ENCODE data around the gene GAA.

GAA gene

GRCh38 chr17:80092959-80093358, 8.4 kb upstream of the GAA start:
- no peak for TF ChIP-seq GATA2 (IDR thresholded peaks at IDR 0.05; ENCODE audit: low read depth, low read length)
- no peak for TF ChIP-seq GATA3 (IDR thresholded peaks at IDR 0.05; ENCODE audit: low read depth, low read length)

- TF ChIP-seq GATA2 (IDR thresholded peaks at IDR 0.05; ENCODE audit: low read depth, low read length) (no peak), GATA3 (IDR thresholded peaks at IDR 0.05; ENCODE audit: low read depth, low read length) (no peak)
Measured at GRCh38 chr17:80095038-80095843, 6.1 kb upstream of the GAA start.

DNA sequence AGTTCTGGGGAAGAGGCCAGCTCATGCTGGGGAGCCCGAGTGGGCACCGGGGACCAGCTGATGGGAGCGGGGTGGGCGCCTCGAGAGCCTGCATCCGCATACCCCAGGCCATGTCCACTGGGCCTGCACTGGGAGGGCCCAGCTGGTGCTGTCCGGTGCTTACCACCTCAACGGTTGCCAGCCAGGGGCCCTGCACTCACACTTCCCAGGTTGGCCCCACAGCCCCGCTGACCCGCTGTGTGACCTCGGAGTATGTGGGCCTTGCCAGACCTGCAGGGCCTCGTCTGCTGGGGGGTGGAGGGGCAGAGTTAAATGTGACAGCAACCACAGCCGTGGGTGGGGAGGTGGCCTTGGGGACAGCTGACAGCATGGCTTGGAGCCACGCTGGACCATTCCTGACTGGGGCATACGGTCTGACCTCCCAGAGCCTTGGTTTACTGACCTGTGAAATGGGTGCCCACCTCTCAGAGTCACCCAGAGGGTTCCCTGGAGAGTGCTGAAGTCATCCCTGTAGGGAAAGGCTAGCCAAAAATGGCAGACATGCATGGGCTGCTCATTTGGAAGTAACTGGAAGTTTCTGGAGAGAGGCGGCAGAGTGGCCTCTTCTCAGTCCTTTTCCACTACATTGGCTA, 5.4 kb upstream of the GAA start:
- TF ChIP-seq GATA3 (IDR thresholded peaks at IDR 0.05; ENCODE audit: low read depth, low read length) = no peak
- no peak for TF ChIP-seq GATA2 (IDR thresholded peaks at IDR 0.05; ENCODE audit: low read depth, low read length)

- TF ChIP-seq GATA3 (IDR thresholded peaks at IDR 0.05; ENCODE audit: low read depth, low read length) (no peak), GATA2 (IDR thresholded peaks at IDR 0.05; ENCODE audit: low read depth, low read length) (no peak)
Measured at GRCh38 chr17:80096561-80097021, 4.8 kb upstream of the GAA start.

DNA sequence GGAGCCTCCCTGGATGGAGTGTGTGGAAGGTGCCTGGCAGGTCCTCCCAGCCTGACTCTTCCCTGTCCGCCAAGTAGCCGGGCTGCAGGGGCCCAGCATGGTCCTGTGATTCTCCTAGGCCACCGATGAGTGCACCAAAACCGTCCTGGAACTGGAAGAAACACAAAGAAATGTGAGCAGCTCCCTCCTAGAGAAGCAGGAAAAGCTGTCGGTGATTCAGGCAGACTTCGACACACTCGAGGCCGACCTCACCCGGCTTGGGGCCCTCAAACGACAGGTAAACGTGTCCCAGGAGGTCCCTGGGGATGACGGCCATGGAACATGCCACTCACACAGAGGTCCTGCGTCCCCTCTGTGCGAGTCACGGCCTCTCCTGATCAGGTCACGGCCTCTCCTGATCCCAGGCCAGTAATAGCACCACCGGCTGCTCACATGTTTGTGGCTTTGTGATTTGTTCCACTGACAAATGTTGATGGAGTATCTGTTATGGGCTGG, 4.2 kb upstream of the GAA start:
- TF ChIP-seq GATA2 (IDR thresholded peaks at IDR 0.05; ENCODE audit: low read depth, low read length) (no peak), GATA3 (IDR thresholded peaks at IDR 0.05; ENCODE audit: low read depth, low read length) (no peak)

DNA sequence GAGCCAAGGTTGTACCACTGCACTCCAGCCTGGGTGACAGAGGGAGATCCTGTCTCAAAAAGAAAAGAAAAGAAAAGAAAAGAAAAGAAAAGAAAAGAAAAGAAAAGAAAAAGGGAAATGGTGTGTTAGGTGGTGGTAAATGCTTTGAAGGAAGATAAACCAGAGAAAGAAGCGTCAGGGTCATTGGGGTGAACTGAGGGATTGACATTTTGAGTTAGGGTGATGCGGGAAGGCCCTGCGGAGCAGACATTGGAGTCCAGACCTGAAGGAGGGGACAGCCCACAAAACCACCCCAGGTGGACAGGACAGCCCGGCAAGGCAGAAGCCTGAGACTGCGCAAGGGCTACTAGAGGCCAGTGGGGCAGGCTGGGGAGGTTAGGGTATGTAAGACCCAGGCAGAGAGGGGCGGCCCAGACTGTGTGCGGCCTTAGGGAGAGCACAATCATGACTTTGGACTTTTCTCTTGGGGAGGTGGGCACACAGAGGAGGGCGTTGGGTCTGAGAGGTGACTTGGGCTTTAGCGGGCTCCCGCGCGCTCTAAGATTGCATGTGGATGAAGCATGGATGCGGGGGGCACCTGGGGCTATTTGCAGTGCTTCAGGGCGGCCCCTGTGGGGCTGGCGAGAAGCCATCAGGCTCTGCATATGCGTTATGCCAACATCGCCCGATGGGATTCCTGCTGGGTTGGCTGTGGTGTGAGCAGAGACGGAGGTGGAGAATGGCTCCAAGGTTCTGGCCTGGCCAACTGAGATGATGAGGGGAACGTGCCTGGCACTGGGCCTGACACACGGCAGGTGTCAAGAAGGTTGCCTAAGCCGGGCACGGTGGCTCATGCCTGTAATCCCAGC, 3.3 kb upstream of the GAA start:
- TF ChIP-seq GATA3 (IDR thresholded peaks at IDR 0.05; ENCODE audit: low read depth, low read length) (no peak), GATA2 (IDR thresholded peaks at IDR 0.05; ENCODE audit: low read depth, low read length) (no peak)

DNA sequence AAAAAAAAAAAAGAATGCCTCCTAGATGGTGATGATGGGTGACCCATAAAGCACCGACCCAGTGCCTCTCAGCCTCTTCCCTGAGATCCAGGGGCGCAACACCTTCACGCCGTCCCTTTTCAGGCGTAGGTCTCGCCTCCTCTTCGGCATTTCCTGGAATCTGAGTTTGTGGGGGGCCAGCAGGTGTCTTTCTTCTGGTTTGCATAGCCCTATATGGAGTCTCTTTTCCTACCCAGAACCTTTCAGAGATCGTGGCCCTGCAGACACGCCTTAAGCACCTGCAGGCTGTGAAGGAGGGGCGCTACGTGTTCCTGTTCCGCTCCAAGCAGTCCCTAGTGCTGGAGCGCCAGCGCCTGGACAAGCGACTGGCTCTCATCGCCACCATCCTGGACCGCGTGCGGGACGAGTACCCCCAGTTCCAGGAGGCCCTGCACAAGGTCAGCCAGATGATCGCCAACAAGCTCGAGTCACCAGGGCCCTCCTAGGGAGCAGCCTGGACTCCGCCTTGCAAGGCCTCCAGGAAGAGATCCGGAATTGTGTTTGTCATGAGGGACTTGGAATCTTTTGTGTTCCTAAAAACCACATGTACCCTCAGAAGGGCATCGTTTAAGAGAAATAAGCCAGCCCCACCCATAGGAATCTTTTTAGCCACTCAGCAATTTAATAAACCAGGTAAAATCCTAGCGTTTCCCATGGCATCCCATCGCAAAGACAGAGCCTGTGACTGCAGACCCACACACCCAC, 1.9 kb upstream of the GAA start:
- TF ChIP-seq GATA3 (IDR thresholded peaks at IDR 0.05; ENCODE audit: low read depth, low read length) (no peak), GATA2 (IDR thresholded peaks at IDR 0.05; ENCODE audit: low read depth, low read length) (no peak)

- TF ChIP-seq GATA3 (IDR thresholded peaks at IDR 0.05; ENCODE audit: low read depth, low read length) = no peak
- no peak for TF ChIP-seq GATA2 (IDR thresholded peaks at IDR 0.05; ENCODE audit: low read depth, low read length)
Measured at GRCh38 chr17:80100035-80100323, 1.4 kb upstream of the GAA start.

DNA sequence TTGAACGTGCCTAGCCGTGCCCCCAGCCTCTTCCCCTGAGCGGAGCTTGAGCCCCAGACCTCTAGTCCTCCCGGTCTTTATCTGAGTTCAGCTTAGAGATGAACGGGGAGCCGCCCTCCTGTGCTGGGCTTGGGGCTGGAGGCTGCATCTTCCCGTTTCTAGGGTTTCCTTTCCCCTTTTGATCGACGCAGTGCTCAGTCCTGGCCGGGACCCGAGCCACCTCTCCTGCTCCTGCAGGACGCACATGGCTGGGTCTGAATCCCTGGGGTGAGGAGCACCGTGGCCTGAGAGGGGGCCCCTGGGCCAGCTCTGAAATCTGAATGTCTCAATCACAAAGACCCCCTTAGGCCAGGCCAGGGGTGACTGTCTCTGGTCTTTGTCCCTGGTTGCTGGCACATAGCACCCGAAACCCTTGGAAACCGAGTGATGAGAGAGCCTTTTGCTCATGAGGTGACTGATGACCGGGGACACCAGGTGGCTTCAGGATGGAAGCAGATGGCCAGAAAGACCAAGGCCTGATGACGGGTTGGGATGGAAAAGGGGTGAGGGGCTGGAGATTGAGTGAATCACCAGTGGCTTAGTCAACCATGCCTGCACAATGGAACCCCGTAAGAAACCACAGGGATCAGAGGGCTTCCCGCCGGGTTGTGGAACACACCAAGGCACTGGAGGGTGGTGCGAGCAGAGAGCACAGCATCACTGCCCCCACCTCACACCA, 724 bp downstream of the GAA start:
- TF ChIP-seq GATA3 (IDR thresholded peaks at IDR 0.05; ENCODE audit: low read depth, low read length) (no peak), GATA2 (IDR thresholded peaks at IDR 0.05; ENCODE audit: low read depth, low read length) (no peak)

DNA sequence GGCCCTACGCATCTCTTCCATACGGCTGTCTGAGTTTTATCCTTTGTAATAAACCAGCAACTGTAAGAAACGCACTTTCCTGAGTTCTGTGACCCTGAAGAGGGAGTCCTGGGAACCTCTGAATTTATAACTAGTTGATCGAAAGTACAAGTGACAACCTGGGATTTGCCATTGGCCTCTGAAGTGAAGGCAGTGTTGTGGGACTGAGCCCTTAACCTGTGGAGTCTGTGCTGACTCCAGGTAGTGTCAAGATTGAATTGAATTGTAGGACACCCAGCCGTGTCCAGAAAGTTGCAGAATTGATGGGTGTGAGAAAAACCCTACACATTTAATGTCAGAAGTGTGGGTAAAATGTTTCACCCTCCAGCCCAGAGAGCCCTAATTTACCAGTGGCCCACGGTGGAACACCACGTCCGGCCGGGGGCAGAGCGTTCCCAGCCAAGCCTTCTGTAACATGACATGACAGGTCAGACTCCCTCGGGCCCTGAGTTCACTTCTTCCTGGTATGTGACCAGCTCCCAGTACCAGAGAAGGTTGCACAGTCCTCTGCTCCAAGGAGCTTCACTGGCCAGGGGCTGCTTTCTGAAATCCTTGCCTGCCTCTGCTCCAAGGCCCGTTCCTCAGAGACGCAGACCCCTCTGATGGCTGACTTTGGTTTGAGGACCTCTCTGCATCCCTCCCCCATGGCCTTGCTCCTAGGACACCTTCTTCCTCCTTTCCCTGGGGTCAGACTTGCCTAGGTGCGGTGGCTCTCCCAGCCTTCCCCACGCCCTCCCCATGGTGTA, 1.5 kb downstream of the GAA start:
- TF ChIP-seq GATA3 (IDR thresholded peaks at IDR 0.05; ENCODE audit: low read depth, low read length) (no peak), GATA2 (IDR thresholded peaks at IDR 0.05; ENCODE audit: low read depth, low read length) (no peak)

DNA sequence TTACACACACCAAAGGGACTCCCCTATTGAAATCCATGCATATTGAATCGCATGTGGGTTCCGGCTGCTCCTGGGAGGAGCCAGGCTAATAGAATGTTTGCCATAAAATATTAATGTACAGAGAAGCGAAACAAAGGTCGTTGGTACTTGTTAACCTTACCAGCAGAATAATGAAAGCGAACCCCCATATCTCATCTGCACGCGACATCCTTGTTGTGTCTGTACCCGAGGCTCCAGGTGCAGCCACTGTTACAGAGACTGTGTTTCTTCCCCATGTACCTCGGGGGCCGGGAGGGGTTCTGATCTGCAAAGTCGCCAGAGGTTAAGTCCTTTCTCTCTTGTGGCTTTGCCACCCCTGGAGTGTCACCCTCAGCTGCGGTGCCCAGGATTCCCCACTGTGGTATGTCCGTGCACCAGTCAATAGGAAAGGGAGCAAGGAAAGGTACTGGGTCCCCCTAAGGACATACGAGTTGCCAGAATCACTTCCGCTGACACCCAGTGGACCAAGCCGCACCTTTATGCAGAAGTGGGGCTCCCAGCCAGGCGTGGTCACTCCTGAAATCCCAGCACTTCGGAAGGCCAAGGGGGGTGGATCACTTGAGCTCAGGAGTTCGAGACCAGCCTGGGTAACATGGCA, 2.2 kb downstream of the GAA start:
- TF ChIP-seq GATA3 (IDR thresholded peaks at IDR 0.05; ENCODE audit: low read depth, low read length) (no peak), GATA2 (IDR thresholded peaks at IDR 0.05; ENCODE audit: low read depth, low read length) (no peak)

Data from SH-SY5Y (cell line).